Brain microvascular endothelial cell (primary cell): ENCODE measurements around the gene TNNC2.
A peak's percentile ranks its signal among the peaks of the same experiment; 100 is the strongest.

ENCODE experiments used
- DNase-seq: peaks from one replicate; pipeline ENCODE4 v3.0.0-alpha.2; 2020
- H3K27ac ChIP-seq: fragments of 250-450 bp; sonication (Bioruptor Pico); 2 replicates; pipeline ENCODE4 v1.5.1; 2020; ENCODE audit warnings: mild to moderate bottlenecking, moderate library complexity
- H3K27me3 ChIP-seq: fragments of 250-450 bp; sonication (Bioruptor Pico); replicated peaks from 2 replicates; pipeline ENCODE4 v1.5.1; 2020; ENCODE audit warnings: mild to moderate bottlenecking
- H3K36me3 ChIP-seq: fragments of 250-450 bp; sonication (Bioruptor Pico); replicated peaks from 2 replicates; pipeline ENCODE4 v1.5.1; 2020; ENCODE audit warnings: mild to moderate bottlenecking
- H3K4me3 ChIP-seq: 2 replicates; pipeline ENCODE4 v1.5.1; 2011; ENCODE audit warnings: low read depth, mild to moderate bottlenecking, control low read depth, low read length, moderate library complexity
- in situ Hi-C: cut with HindIII; loops from 2 replicates; pipeline ENCODE4 v1.10.0; 2017; ENCODE audit warnings: low sequenced_read_pairs, low pct_ligation_motif_present
- TF ChIP-seq, protein P1 (sequence below): IDR thresholded peaks from 2 replicates; pipeline ENCODE4 v1.5.1; 2011; ENCODE audit warnings: low read depth, mild to moderate bottlenecking, moderate library complexity, low read length, control low read depth, inconsistent platforms; ENCODE audit errors: missing control alignments

TNNC2 gene

DNA sequence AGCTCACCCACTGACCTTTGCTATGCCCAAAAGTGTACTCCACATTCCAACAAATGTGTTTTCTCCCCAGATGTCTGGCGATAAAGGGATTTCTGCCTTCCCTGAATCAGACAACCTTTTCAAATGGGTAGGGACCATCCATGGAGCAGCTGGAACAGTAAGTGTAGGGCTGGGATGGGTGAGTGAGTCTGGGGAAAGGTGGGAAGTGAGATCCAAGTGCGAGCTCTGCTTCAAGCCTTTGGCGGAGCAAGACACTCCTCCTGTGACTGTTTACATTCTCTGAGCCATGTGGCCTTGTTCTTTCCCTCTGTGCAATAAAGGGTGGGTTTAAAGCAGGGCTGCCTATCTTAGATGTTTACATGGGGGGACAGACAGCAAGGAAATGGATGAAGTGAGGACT, 12.8 kb downstream of the TNNC2 start:
- no peaks in the 10 kb centered on the region for H3K27me3 ChIP-seq
- no peak for DNase-seq
- H3K36me3 ChIP-seq, result peaks cover 20% of the 10 kb centered on the region
- in situ Hi-C loops, result no loop called here
- peak overlapping the region; percentile 15 for H3K4me3 ChIP-seq
- TF ChIP-seq, protein P1, sequence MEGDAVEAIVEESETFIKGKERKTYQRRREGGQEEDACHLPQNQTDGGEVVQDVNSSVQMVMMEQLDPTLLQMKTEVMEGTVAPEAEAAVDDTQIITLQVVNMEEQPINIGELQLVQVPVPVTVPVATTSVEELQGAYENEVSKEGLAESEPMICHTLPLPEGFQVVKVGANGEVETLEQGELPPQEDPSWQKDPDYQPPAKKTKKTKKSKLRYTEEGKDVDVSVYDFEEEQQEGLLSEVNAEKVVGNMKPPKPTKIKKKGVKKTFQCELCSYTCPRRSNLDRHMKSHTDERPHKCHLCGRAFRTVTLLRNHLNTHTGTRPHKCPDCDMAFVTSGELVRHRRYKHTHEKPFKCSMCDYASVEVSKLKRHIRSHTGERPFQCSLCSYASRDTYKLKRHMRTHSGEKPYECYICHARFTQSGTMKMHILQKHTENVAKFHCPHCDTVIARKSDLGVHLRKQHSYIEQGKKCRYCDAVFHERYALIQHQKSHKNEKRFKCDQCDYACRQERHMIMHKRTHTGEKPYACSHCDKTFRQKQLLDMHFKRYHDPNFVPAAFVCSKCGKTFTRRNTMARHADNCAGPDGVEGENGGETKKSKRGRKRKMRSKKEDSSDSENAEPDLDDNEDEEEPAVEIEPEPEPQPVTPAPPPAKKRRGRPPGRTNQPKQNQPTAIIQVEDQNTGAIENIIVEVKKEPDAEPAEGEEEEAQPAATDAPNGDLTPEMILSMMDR, result no peak
- no peak overlapping the region for H3K27ac ChIP-seq

DNA sequence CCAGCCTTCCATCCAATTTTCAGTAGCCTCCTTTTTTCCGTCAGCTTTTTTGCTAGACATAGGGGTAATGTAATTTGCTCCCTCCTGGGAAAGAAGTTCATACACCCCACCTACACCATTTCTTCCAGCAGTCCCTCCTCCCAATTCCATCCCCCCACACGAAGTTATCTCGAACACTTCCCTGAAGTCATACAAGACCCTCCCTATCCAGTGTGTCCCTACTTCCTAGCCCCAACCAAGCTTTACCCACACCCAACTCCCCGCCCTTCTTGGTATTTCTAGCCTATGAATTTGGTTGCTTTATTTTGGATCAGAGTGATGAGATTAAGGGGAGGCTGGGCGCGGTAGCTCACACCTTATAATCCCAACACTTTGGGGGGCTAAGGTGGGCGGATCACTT, 13.6 kb downstream of the TNNC2 start:
- Histone ChIP-seq H3K27ac (no peak overlapping the region), H3K27me3 (no peaks in the 10 kb centered on the region), H3K4me3 (peak overlapping the region; percentile 89), H3K36me3 (peaks cover 27% of the 10 kb centered on the region)
- in situ Hi-C loops, result no loop called here
- TF ChIP-seq, protein P1, result no peak
- no peak for DNase-seq

DNA sequence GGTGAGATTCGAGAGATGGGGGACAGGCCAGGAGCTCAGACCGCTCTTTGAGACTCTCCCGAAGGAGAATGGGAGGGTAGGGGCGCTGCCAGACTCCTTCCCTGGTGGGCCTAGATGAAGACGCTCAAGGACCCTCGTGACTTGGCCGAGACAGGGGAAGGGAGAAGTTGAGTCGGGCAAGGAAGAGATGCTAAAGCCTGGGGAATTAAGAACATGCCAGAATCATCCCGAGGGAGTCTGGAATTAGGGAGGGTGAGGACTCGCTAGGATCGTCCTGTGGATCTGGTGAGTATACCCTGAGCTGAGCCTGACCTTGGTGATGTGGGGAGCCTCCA, 14.1 kb downstream of the TNNC2 start:
- H3K36me3 ChIP-seq, result peaks cover 32% of the 10 kb centered on the region
- in situ Hi-C loops, result no loop called here

DNA sequence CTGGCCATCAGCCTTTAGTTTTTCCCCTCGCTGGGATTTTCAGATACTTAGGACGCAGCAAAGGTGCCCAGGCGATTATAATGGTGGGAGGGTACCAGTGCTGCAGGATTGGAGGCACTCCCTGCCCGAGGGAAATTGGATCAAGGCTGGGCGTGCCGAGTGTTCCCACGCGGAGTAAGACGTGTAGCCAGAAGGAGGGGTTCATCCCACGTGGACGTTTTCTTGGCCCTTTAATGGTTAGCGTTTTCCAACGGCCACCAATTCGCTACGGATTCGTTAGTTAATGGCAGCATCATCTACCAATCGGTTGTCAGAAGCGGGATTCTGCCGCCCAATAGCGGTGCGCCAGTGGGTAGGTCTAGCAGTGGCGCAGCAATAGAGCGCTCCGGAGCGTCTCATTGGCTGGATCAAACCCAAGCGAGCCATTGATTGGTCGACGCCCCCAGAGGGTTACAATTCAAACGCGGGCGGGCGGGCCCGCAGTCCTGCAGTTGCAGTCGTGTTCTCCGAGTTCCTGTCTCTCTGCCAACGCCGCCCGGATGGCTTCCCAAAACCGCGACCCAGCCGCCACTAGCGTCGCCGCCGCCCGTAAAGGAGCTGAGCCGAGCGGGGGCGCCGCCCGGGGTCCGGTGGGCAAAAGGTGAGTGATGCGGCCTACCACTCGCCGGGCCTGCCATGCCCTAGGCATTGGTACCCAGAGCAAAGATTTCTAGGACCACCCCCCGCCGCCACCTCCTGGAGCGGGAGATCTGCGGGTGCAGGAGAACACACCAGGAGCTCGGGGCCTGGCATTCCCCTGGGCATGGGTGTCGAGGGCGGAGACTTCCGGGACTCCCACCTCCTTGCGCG, 14.7 kb downstream of the TNNC2 start, which contains the start of gene UBE2C:
UBE2C (plus strand) TSS at position 488 of the 849 bp plus-strand sequence; CDS start at position 540, 52 bp downstream.
- Histone ChIP-seq H3K4me3 (peak within 1 kb of the TSS; percentile 89), H3K27me3 (no peaks in the 10 kb centered on the region), H3K27ac (peak within 1 kb of the TSS; percentile 15), H3K36me3 (peaks cover 34% of the 10 kb centered on the region)
- TF ChIP-seq, protein P1, result no peak
- in situ Hi-C loops, result no loop called here
- peak; percentile 100 for DNase-seq

More for the DNA sequence above, 14.1 kb downstream of the TNNC2 start:
- TF ChIP-seq, protein P1, result no peak
- Histone ChIP-seq H3K27me3 (no peaks in the 10 kb centered on the region), H3K4me3 (peak overlapping the region; percentile 89), H3K27ac (no peak overlapping the region)
- no peak for DNase-seq

DNA sequence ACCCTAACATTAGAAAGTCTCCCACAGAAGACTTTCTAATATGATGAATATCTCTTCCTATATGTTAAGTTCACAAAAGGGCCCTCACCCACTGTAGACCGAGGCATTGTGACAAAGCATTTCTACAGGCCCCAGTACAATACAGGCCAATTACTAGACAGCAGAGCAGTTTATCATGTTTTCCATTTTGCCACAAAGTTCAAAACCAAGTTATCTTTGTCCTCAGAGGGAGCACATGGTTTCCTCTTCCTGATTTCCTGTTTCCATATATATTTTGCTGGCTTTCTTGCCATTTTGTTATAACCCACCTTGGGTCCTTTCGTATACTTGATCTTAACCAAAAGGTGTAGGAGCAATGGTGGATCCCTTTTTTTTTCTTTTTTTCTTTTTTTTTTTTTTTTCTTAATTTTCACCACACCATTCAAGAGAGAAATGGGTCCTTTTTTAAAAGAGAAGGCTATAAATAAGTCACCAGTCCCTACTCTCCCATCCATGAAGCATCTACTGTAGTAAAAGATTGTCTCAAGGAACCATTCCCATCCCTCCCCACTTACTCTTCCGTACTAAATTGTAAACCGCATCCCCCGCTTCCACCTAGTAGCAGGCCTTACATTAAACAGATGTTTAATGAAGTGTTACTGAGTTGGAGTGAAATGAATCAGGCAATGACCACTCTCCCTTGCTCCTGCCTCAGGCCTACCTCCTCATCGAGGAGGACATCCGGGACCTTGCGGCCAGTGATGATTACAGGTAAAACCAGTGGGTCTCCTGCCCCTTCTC, 16.7 kb downstream of the TNNC2 start:
- in situ Hi-C loops, result no loop called here
- peaks cover 35% of the 10 kb centered on the region for H3K36me3 ChIP-seq
- H3K27ac ChIP-seq, result no peak overlapping the region
- no peaks in the 10 kb centered on the region for H3K27me3 ChIP-seq
- no peak overlapping the region for H3K4me3 ChIP-seq
- no peak for DNase-seq
- TF ChIP-seq, protein P1, result no peak
